Astrocyte of the spinal cord (primary cell): ENCODE results near the gene LCN6.
"Not testable (repeated sequence)": the region's sequence is repeated elsewhere in the genome, so short reads cannot be mapped to it uniquely, and the experiment has no call there.

Source experiments
- DNase-seq: peaks from one replicate; pipeline ENCODE4 v3.0.0; 2011; ENCODE audit warnings: low read depth, low spot score
- H3K4me3 ChIP-seq: 2 replicates; pipeline ENCODE4 v1.5.1; 2011; ENCODE audit warnings: low read depth, mild to moderate bottlenecking, low read length, moderate library complexity
- CTCF ChIP-seq: IDR thresholded peaks from 2 replicates; pipeline ENCODE4 v1.5.1; 2012; ENCODE audit warnings: low read depth, mild to moderate bottlenecking, low read length, inconsistent platforms
- in situ Hi-C: cut with HindIII; loops from 2 replicates; pipeline ENCODE4 v1.10.0; 2017; ENCODE audit warnings: low sequenced_read_pairs

The LCN6 gene

GRCh38 chr9:136707849-136708517, 40.3 kb downstream of the LCN6 start:
- H3K4me3 ChIP-seq, result no peak overlapping the region
- TF ChIP-seq CTCF, result no peak
- in situ Hi-C loops, result no loop called here
- DNase-seq, result no peak

GRCh38 chr9:136707011-136707410, 41.3 kb downstream of the LCN6 start:
- no peak overlapping the region for H3K4me3 ChIP-seq
- DNase-seq, result no peak
- in situ Hi-C loops, result no loop called here
- no peak for TF ChIP-seq CTCF

- TF ChIP-seq CTCF, result no peak
- no peak overlapping the region for H3K4me3 ChIP-seq
- in situ Hi-C loops, result no loop called here
- DNase-seq, result no peak
Observed at GRCh38 chr9:136705564-136705963, 42.8 kb downstream of the LCN6 start.

GRCh38 chr9:136704741-136705140, 43.6 kb downstream of the LCN6 start:
- H3K4me3 ChIP-seq, in situ Hi-C loops, DNase-seq: not testable (repeated sequence)

- H3K4me3 ChIP-seq, result no peak overlapping the region
- no peak for DNase-seq
- TF ChIP-seq CTCF, result no peak
- in situ Hi-C loops, result no loop called here
Observed at GRCh38 chr9:136703276-136703860, 45.0 kb downstream of the LCN6 start.

- no peak for DNase-seq
- in situ Hi-C loops, result no loop called here
- TF ChIP-seq CTCF, result no peak
- H3K4me3 ChIP-seq, result no peak overlapping the region
Observed at GRCh38 chr9:136701668-136702053, 46.7 kb downstream of the LCN6 start.

GRCh38 chr9:136700959-136701667, 47.2 kb downstream of the LCN6 start:
- in situ Hi-C loops, result no loop called here
- no peak for DNase-seq
- no peak for TF ChIP-seq CTCF
- no peak overlapping the region for H3K4me3 ChIP-seq
